Measurements from ENCODE around the gene PLA2G10. TPM values are rescaled to one million over a fixed set of nuclear protein-coding genes. Genes with fewer than 3 reads are reported as not detected.
"Not testable (repeated sequence)": the region's sequence is repeated elsewhere in the genome, so short reads cannot be mapped to it uniquely, and the experiment has no call there.

PLA2G10 gene
- total RNA-seq, 1 experiment from 2014 or later = 0.22 TPM

DNA sequence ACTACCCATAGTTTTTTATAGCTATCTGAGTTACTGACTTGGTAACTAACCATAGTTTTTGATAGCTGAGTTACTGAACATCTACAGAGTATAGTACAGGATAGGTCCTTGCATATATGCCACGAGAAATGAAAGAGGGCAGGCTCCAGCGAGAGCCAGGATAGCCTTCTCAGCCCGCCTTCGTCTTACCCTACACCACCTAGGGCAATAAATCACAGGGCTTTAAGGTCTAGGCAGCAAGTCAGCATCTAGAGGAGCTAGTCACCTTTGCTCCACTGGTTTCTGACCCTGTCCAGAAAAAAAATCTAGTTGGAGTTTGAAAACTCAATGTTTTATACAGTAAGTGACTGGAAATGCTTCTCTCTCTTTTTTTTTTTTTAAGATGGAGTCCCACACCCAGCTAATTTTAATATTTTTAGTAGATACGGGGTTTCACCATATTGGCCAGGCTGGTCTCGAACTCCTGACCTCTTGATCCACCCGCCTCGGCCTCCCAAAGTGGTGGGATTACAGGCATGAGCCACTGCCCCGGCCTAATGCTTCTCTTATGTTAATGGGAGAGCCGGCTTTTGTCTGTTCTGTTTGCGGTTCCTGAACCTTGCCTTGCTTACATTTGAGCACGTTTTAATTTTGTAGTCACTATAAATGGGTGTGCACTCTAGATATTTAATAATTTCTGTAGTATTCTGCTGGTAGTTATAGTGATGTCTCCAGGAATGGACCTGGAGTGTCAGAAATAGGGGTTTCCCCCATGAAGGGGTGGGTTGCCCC, 58.5 kb downstream of the PLA2G10 start:
- Histone ChIP-seq H2AFZ (ENCODE audit: low read length) (no peak overlapping the region), H4K20me1 (ENCODE audit: low read length) (peaks cover 12% of the 10 kb centered on the region; the same call in 1 of the 2 replicates), H3K27ac (ENCODE audit: low read length) (no peak overlapping the region), H3K4me3 (ENCODE audit: low read length) (no peak overlapping the region), H3F3A (ENCODE audit: low read length, unreplicated experiment) (peaks cover under 1% of the 10 kb centered on the region), H3K9ac (ENCODE audit: low read length) (no peak overlapping the region), H3K4me2 (ENCODE audit: low read length) (no peak overlapping the region), H3K36me3 (ENCODE audit: low read depth, low read length) (peaks cover 5% of the 10 kb centered on the region; the same call in 1 of the 2 replicates), H3K9me2 (replicated peaks; ENCODE audit: low read length) (no peaks in the 10 kb centered on the region), H3K4me1 (ENCODE audit: insufficient read depth, low read length) (peaks cover 15% of the 10 kb centered on the region), H3K27me3 (ENCODE audit: low read length) (no peaks in the 10 kb centered on the region), H3K79me2 (ENCODE audit: low read length) (peaks cover 74% of the 10 kb centered on the region), H3K9me3 (ENCODE audit: low read length) (no peaks in the 10 kb centered on the region)
- intact Hi-C loops (cut with micrococcal nuclease) = no loop called here
- CTCF ChIA-PET = no interaction called here
- POLR2A ChIA-PET (ENCODE audit: unreplicated experiment) = no interaction called here
- BruUV-seq (replicated peaks) = no TSS peak
- TF ChIP-seq EZH2phosphoT487 (IDR thresholded peaks at IDR 0.05; ENCODE audit: borderline replicate concordance, low read length) = no peak
- DNase-seq (no peak), ATAC-seq (no peak)

DNA sequence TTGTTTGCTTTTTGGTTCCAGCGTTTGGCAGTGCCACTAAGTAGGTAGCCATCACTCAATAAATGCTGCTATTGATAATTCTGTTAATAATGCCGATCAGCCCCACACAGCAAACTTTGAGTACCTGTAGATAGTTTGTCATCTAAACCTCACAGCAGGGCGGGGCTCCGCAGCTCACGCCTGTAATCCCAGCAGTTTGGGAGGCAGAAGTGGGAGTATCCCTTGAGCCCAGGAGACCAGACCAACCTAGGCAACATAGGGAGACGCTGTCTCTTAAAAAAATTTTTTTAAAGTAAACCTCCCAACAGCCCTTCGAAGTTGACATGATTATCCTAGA, 59.8 kb downstream of the PLA2G10 start:
- H3K27ac ChIP-seq (ENCODE audit: low read length) = no peak overlapping the region
- BruUV-seq (replicated peaks) = no TSS peak
- DNase-seq (no peak), ATAC-seq (no peak)
- intact Hi-C loops (cut with micrococcal nuclease) = no loop called here
- H3K4me3 ChIP-seq (ENCODE audit: low read length) = peak overlapping the region; percentile 80
- POLR2A ChIA-PET (ENCODE audit: unreplicated experiment) = interaction anchor here (0.6 kb wide), 1 partner anchor 48 kb away, joined by 4 read pairs; no protein-coding TSS in a partner anchor
- H3K36me3 ChIP-seq (ENCODE audit: low read depth, low read length) = peaks cover 5% of the 10 kb centered on the region; the same call in 1 of the 2 replicates
- H3K9me2 ChIP-seq (replicated peaks; ENCODE audit: low read length) = no peaks in the 10 kb centered on the region
- peak overlapping the region; percentile 84 for H3K4me2 ChIP-seq (ENCODE audit: low read length)
- TF ChIP-seq EZH2phosphoT487 (IDR thresholded peaks at IDR 0.05; ENCODE audit: borderline replicate concordance, low read length) (no peak), EZH2 (IDR thresholded peaks at IDR 0.05; ENCODE audit: low read length, unreplicated experiment) (no peak)
- TF ChIP-seq, protein P1, sequence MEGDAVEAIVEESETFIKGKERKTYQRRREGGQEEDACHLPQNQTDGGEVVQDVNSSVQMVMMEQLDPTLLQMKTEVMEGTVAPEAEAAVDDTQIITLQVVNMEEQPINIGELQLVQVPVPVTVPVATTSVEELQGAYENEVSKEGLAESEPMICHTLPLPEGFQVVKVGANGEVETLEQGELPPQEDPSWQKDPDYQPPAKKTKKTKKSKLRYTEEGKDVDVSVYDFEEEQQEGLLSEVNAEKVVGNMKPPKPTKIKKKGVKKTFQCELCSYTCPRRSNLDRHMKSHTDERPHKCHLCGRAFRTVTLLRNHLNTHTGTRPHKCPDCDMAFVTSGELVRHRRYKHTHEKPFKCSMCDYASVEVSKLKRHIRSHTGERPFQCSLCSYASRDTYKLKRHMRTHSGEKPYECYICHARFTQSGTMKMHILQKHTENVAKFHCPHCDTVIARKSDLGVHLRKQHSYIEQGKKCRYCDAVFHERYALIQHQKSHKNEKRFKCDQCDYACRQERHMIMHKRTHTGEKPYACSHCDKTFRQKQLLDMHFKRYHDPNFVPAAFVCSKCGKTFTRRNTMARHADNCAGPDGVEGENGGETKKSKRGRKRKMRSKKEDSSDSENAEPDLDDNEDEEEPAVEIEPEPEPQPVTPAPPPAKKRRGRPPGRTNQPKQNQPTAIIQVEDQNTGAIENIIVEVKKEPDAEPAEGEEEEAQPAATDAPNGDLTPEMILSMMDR (conservative IDR thresholded peaks at IDR 0.05; ENCODE audit: low read depth, low read length) = no peak
- H3K4me1 ChIP-seq (ENCODE audit: insufficient read depth, low read length) = peaks cover 18% of the 10 kb centered on the region
- H3F3A ChIP-seq (ENCODE audit: low read length, unreplicated experiment) = peaks cover 4% of the 10 kb centered on the region
- peaks cover 12% of the 10 kb centered on the region; the same call in 1 of the 2 replicates for H4K20me1 ChIP-seq (ENCODE audit: low read length)
- H3K9ac ChIP-seq (ENCODE audit: low read length) = no peak overlapping the region
- H3K9me3 ChIP-seq (ENCODE audit: low read length) = no peaks in the 10 kb centered on the region
- peaks cover 69% of the 10 kb centered on the region for H3K79me2 ChIP-seq (ENCODE audit: low read length)
- H3K27me3 ChIP-seq (ENCODE audit: low read length) = no peaks in the 10 kb centered on the region
- CTCF ChIA-PET = no interaction called here
- peak overlapping the region; percentile 86 for H2AFZ ChIP-seq (ENCODE audit: low read length)

DNA sequence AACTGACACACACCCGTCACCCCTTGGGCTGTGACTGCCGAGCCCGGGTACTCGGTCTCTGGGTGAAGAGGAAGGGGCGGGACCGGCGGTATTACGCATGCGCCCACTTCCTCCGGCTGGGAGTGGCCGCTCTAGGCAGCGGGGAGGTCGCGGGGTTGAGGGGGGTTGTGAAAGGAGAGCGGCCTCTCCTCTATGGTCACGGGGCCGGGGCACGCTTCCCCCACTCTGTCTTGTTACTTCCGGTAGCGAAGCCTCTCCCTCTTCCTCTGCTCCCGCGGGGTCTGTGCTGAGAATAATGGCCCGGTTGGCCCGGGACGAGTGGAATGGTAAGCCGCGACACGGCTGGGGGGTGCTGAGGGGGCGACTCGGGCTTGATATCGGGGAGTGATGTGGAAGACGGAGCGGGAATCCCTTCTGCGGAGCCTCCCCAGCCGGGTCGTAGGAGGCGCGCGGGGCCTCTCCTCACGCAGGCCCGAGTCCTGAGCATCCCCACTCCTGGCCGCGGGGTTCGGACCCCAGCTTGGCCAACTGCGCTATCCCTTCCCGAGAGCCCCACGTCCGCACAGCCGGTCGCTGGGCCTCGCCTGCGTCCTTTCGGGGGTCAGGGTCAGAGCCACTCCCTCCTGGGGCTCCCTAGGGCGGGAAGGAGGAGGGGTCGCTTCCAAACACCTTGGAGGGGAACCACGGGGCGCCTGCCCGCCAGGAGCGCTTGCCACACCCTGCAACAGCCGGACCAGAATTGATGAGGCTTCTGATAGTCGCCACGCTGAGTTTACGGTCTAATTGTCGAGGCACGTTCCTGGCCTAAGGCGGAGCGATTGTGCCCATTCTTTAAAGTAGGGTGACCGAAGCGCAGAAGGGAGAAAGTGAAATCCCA, 61.2 kb downstream of the PLA2G10 start, which contains the start of gene BFAR:
Gene BFAR, plus strand, starts transcription at position 259 of the 877 bp plus-strand sequence. CDS start 11,396 bp downstream, outside the sequence.
- H3K36me3 ChIP-seq (ENCODE audit: low read depth, low read length) = peaks cover 1% of the 10 kb centered on the region; the same call in 1 of the 2 replicates
- peak within 1 kb of the TSS; percentile 93 for H3K9ac ChIP-seq (ENCODE audit: low read length)
- H3K79me2 ChIP-seq (ENCODE audit: low read length) = peaks cover 69% of the 10 kb centered on the region
- no peaks in the 10 kb centered on the region for H3K9me2 ChIP-seq (replicated peaks; ENCODE audit: low read length)
- no peaks in the 10 kb centered on the region for H3K27me3 ChIP-seq (ENCODE audit: low read length)
- DNase-seq (peak; percentile 92), ATAC-seq (peak; percentile 73)
- peaks cover 12% of the 10 kb centered on the region; the same call in 1 of the 2 replicates for H4K20me1 ChIP-seq (ENCODE audit: low read length)
- TF ChIP-seq, protein P1 (conservative IDR thresholded peaks at IDR 0.05; ENCODE audit: low read depth, low read length) = no peak
- TF ChIP-seq EZH2 (IDR thresholded peaks at IDR 0.05; ENCODE audit: low read length, unreplicated experiment) = no peak
- TF ChIP-seq EZH2phosphoT487 (IDR thresholded peaks at IDR 0.05; ENCODE audit: borderline replicate concordance, low read length) = no peak
- H3K4me2 ChIP-seq (ENCODE audit: low read length) = peak within 1 kb of the TSS; percentile 84
- ChIA-PET POLR2A (ENCODE audit: unreplicated experiment) (interaction anchor here (0.6 kb wide), 1 partner anchor 50 kb away, joined by 3 read pairs; no protein-coding TSS in a partner anchor), CTCF (no interaction called here)
- BruUV-seq (replicated peaks) = TSS peak; percentile 65
- peak within 1 kb of the TSS; percentile 86 for H2AFZ ChIP-seq (ENCODE audit: low read length)
- peak within 1 kb of the TSS; percentile 45 for H3K27ac ChIP-seq (ENCODE audit: low read length)
- intact Hi-C loops (cut with micrococcal nuclease) = no loop called here
- H3K4me3 ChIP-seq (ENCODE audit: low read length) = peak within 1 kb of the TSS; percentile 80
- H3K4me1 ChIP-seq (ENCODE audit: insufficient read depth, low read length) = peaks cover 25% of the 10 kb centered on the region
- peaks cover 4% of the 10 kb centered on the region for H3F3A ChIP-seq (ENCODE audit: low read length, unreplicated experiment)
- no peaks in the 10 kb centered on the region for H3K9me3 ChIP-seq (ENCODE audit: low read length)

DNA sequence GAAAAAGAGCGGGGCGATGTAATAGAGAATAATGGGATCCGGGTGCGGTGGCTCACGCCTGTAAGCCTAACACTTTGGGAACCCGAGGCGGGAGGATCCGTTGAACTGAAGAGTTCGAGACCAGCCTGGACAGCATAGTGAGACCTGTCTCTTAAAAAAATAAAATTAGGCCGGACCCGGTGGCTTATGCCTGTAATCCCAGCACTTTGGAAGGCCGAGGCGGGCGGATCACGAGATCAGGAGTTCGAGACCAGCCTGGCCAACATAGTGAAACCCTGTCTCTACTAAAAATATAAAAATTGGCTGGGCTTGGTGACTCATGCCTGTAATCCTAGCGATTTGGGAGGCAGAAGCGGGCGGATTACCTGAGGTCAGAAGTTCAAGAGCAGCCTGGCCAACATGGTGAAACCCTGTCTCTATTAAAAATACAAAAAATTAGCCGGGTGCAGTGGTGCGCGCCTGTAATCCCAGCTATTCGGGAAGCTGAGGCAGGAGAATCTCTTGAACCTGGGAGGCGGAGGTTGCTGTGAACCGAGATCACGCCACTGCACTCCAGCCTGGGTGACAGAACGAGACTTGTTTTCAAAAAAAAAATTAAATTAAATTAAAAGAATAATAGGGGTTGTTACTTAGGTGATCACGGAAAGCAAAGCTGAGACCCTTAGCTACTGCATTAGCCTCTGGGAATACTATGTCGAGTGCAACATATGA, 63.3 kb downstream of the PLA2G10 start:
- H3K4me3 ChIP-seq (ENCODE audit: low read length) = peak overlapping the region; percentile 84; the same call in 1 of the 2 replicates
- peak overlapping the region; percentile 84 for H2AFZ ChIP-seq (ENCODE audit: low read length)
- H3F3A ChIP-seq (ENCODE audit: low read length, unreplicated experiment); H3K9me3 ChIP-seq (ENCODE audit: low read length); ATAC-seq; BruUV-seq (replicated peaks); H3K9me2 ChIP-seq (replicated peaks; ENCODE audit: low read length); DNase-seq; H3K27me3 ChIP-seq (ENCODE audit: low read length); H3K36me3 ChIP-seq (ENCODE audit: low read depth, low read length); CTCF ChIA-PET; intact Hi-C loops (cut with micrococcal nuclease); POLR2A ChIA-PET (ENCODE audit: unreplicated experiment): not testable (repeated sequence)
- peaks cover 12% of the 10 kb centered on the region; the same call in 1 of the 2 replicates for H4K20me1 ChIP-seq (ENCODE audit: low read length)
- H3K27ac ChIP-seq (ENCODE audit: low read length) = peak overlapping the region; percentile 68
- H3K4me1 ChIP-seq (ENCODE audit: insufficient read depth, low read length) = peaks cover 25% of the 10 kb centered on the region
- peak overlapping the region; percentile 95 for H3K9ac ChIP-seq (ENCODE audit: low read length)
- peaks cover 57% of the 10 kb centered on the region for H3K79me2 ChIP-seq (ENCODE audit: low read length)
- peak overlapping the region; percentile 81 for H3K4me2 ChIP-seq (ENCODE audit: low read length)

All from PC-3 (cell line).